NCI-H2029 (cell line): ENCODE results near the gene GLS2.
A peak's percentile ranks its signal among the peaks of the same experiment; 100 is the strongest.
"Not testable (repeated sequence)": the region's sequence is repeated elsewhere in the genome, so short reads cannot be mapped to it uniquely, and the experiment has no call there.

Experiments used
- DNase-seq: peaks from one replicate; lab custom pipeline; 2025; lab: John Stamatoyannopoulos, UW

The GLS2 gene

GRCh38 chr12:56493409-56494105, 5.6 kb upstream of the GLS2 start:
- not testable (repeated sequence) for DNase-seq

DNA sequence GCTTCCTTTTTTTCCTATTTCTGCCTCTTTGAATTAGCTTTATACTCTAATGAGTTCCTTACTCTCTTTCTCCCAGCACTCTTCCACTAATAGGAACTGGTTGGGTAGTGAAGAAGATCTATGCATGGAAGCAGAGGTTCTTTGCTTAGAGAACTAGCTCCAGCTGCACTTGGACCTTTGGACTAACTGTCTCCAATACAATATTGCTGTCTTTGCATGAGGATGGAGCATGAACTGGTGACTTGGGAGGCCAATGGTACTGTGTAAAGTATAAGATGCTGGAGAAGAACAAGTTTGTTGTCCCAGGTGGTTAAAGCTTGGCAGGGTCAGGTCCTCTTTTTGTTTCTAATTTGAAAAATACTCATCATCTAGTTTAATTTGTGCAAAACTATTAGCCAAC, 2.4 kb upstream of the GLS2 start:
- no peak for DNase-seq

DNA sequence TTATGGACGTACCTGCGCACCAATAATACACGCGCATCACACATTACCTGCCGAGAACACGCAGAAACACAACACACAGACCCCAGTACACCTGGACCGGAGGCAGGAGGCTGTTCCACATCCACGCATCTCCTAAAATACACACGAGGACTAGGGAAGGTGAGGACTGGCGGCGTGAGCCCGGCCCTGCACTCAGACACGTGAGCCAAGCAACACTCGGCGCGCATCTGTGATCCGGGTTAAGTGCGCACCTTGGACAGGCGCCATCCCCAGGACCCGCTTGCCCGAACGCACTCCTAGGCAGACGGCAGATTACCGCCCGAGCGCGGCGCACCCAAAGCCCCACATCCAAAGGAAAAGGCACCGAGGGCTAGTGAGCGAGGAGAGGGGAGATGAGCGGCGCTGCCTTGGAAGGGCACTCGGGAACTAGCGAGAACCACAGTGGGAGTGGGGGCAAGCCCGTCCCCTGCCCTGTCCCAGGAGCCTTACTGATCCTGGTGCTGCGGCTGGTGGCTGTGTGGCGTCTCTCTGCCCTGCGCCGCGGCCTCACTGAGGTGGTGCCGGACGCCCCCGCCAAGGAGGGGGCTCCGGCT, 417 bp downstream of the GLS2 start:
- DNase-seq = peak; percentile 25

DNA sequence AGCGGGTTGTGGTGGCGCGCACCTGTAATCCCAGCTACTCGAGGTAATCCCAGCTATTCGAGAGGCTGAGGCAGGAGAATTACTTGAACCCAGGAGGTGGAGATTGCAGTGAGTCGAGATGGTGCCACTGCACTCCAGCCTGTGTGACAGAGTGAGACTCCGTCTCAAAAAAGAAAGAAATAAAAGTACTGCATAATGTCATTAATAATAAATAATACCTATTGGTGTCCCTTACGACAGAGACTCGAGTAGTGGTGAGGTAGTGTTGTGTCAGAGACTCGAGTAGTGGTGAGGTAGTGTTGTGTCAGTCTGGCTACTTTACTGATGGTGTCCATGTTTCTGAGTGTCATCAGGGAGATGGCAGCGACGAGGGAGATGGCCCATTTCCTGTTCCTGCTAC, 1.3 kb downstream of the GLS2 start:
- DNase-seq = no peak

- no peak for DNase-seq
Measured at GRCh38 chr12:56484566-56484965, 3.4 kb downstream of the GLS2 start.

DNA sequence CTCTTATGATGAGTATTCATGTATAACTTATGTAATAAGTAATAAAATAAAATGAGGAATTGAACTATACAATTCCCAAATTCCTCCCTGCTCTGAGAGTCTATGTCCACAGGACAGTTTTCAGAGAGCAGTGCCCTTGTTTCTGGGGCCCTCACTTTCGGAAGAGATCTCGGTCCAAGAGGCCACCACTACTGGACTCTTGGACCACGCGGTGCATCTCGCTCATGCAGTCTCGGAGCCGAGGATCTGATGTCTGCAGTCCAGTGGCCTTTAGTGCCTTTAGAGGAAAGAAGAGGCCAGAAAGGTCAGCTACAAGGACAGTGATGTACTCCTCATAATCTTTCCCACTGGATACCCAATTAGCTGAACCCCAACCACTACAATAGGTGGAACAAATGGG, 8.3 kb downstream of the GLS2 start:
- no peak for DNase-seq

DNA sequence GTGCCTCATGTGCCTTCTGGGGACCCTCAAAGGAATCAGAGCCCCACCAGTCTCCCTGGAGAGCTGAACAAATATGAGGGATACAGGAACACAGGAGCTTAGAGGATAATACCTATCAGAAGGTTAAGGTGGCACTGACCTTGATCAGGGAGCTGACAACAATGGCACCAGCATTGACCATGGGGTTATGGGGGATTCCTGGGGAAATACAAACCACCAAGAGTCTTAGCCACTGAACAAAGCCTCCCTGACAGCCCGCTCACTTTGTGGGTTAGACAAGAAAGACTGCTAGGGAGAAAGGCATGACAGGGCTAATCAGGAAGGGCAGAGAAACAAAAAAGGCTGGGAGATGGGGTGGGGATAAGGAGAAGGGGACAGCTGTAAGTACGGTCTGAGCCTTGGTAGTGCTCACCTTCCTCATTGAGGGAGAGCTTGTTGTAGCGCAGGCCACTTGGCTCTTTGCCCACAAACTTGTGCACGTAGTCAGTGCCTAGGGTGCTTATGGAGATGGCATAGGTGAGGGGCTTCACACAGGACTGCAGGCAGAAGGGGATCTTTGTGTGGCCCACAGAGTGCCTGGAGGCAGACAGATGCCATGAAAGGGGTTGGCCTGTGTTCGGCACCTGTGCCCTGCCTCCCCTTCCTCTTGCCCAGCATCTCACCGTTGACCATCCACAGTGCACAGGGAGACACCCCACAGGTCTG, 10.3 kb downstream of the GLS2 start:
- DNase-seq = no peak

GRCh38 chr12:56476972-56477432, 11.0 kb downstream of the GLS2 start:
- no peak for DNase-seq

DNA sequence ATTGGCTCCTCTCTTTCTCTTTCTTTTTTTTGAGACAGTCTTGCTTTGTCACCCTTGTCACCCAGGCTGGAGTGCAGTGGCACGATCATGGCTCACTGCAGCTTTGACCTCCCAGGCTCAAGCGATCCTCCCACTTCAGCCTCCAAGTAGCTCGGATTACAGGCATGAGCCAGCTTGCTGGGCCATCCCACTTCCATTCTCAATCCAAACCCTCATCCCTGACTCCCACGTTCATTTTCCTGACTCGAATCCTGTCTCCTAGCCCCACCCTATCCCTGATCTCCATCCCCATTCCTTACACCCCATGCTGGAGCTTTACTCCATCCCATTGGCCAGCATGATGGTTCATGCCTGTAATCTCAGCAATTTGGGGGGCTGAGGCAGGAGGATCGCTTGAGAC, 11.8 kb downstream of the GLS2 start:
- DNase-seq = no peak

DNA sequence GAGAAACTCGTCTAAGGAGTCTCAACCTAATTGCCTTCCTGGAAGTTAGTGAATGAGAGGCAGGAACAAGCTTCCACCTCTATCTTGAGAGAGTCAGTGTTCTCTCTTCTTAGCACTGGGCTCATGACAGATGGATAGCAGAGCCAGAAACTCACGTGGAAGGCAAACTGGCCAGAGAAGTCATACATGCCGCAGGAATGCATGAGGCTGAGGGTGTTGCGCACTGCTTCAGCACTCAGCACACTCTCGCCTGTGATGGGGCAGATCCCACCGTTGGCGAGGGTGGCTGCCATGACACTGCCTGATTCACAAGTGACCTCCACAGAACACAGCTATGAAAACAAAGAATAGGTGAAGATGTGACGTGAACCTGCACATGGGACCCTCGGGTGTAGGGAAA, 13.6 kb downstream of the GLS2 start:
- no peak for DNase-seq

- DNase-seq = peak; percentile 15
Measured at GRCh38 chr12:56469007-56469930, 18.7 kb downstream of the GLS2 start.

DNA sequence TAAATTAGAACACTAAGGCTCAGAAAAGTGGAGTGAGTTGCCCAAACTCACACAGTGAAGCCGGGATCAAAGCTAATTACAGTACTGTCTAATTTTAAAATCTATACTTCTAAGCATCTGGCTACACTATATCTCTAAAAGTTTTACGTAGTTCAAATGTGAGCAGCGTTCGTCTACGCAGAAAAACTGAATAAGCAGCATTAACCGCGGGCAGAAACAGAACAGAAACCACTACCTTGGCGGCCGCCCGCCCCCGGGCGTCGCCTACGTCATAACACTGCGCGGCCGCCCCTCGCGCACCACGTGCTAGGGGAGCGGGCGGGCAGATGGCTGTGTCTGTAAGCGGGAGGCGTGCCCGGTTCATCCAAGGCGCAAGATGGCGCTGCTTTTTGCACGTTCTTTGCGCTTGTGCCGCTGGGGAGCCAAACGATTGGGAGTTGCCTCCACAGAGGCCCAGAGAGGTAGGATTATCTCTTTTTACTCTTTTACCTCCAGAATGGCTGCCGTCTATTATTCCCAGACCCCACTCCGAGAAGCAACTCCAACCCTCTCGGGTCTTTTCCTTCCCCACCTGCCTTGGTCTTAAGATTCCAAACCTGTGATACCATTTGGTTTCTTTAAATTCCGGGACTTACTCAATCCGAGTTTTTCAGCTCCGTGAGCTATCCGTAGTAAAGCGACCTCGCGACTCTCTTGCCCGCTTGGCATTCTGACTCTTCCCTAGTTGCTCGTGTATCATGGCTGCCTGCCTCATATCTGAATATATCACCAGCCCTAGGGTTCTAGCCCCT, 19.6 kb downstream of the GLS2 start, which contains the start of gene SPRYD4:
Gene SPRYD4 (plus strand): TSS at position 363 of the 791 bp plus-strand sequence. CDS start 14 bp downstream, at position 377.
- peak; percentile 92 for DNase-seq

DNA sequence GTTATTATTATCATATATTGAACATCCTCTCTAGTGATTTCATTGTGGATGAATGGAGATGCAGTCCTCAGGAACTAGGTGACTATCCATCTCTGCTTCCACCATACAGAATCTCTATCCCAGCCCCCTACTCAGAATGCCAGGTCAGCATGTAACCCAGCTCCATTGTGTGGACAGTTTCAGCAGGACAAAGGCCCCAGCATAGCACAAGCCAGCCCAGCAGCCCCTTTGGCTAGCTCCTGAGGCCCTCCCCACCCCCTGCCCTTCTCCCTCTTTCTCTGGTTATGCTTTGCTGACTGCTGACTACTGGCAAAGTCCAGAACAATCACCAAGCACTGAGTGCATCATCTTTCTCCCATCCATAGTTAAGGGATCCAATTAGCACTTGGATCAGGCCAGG, 25.4 kb downstream of the GLS2 start:
- DNase-seq = no peak

DNA sequence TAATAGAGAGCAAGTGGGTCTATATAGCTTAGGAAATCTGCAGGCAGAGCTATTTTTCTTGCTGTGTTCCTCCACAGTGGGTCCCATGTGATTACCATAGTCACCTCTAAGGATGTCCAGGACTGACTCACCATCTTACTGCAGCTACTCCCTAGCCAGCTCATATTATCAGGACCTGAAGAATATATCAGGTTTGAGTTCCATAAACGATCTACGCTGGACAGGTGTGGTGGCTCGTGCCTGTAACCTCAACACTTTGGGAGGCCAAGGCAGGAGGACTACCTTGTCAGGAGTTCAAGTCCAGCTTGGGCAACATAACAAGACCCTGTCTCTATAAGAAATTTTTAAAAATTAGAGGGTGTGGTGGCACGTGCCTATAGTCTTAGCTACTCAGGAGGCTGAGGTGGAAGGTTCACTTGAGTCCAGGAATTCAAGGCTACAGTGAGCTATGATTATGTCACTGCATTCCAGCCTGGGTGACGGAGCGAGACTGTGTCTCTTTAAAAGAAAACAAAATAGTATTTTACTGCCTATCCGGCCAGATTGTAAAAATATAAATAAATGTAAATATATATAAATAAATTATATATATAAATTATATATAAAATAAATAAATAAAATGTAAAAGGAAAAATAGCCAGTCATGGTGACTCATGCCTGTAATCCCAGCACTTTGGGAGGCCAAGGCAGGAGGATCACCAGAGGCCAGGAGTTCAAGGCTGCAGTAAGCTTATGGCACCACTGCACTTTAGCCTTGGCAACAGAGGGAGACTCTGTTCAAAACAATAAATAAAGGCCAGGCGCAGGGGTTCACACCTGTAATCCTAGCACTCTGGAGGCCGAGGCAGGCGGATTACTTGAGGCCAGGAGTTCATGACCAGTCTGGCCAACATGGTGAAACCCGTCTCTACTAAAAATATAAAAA, 26.5 kb downstream of the GLS2 start:
- no peak for DNase-seq

- DNase-seq = no peak
Measured at GRCh38 chr12:56457817-56458216, 30.1 kb downstream of the GLS2 start.

GRCh38 chr12:56454557-56454956, 33.4 kb downstream of the GLS2 start, which contains the start of gene MIP:
MIP (minus strand) TSS chr12:56454657; CDS start chr12:56454613, 44 bp downstream.
- no peak for DNase-seq

DNA sequence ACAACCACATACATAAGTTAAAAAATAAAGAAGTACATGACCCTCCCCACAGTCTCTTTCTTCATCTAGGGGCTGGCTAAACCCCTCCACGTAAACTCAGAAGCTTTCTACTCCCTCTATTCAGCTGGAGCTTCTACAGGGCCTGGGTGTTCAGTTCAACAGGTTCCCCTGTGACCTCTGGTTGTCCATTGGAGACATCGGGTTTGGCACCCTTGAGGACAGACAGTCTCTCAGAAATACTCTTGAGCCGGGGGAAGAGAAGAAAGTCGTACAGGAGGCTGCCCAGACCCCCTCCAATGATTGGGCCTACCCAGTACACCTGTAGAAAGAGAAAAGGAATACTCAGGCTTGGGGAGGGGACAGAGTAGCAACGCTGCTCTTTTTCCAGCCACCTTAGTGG, 36.8 kb downstream of the GLS2 start:
- no peak for DNase-seq

- DNase-seq = no peak
Measured at GRCh38 chr12:56450241-56450640, 37.7 kb downstream of the GLS2 start.

DNA sequence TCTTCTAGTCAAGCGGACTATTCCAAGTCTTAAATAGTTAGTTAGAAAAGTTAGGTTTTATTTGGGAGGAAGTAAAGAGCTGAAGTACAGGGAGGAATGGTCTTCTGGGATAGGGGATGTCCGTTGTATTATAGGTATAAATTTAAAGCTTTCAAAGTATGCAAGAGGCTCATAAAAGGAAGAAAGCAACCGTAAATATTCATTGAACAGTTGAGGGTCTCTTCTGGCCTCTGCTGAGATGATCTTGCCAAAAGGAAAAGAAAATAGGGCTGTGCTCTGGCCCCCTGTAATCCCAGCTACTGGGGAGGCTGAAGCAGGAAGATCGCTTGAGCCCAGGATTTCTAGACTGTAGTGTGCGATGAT, 38.4 kb downstream of the GLS2 start:
- DNase-seq = no peak
